GM12878 (cell line): ENCODE measurements around the gene INSIG1. TPM values are rescaled to one million over a fixed set of nuclear protein-coding genes. Genes with fewer than 3 reads are reported as not detected.
A peak's percentile ranks its signal among the peaks of the same experiment; 100 is the strongest.

ENCODE experiments used
- ATAC-seq: fragments of 200-7000 bp; cut with Tn5 transposase; 3 replicates; pipeline ENCODE4 v1.9.1; 2020; ENCODE audit warnings: mild to moderate bottlenecking, moderate library complexity
- BruUV-seq: library from RNA; stranded (reverse); fragments of 400-500 nt; replicated peaks from 2 replicates; lab custom pipeline; 2021; lab: Mats Ljungman, UMichigan
- CTCF ChIA-PET: fragments of 300-600 bp; sonication (Branson Sonifier 250); formaldehyde crosslinking; extraction: SDS; loops from one replicate; lab custom pipeline; 2021; ENCODE audit warnings: inconsistent platforms; lab: Yijun Ruan, JAX
- POLR2A ChIA-PET: fragments of 350-600 bp; formaldehyde crosslinking; extraction: SDS; loops from one replicate; lab custom pipeline; 2021; ENCODE audit warnings: inconsistent platforms; lab: Charles Lee
- RAD21 ChIA-PET: fragments of 300-600 bp; sonication (Branson Sonifier 250); formaldehyde crosslinking; loops from one replicate; lab custom pipeline; 2023; ENCODE audit warnings: antibody characterized with exemption; ENCODE audit not compliant: unreplicated experiment; lab: Charles Lee
- SMC1A ChIA-PET: fragments of 300-600 bp; sonication (Branson Sonifier 250); formaldehyde crosslinking; loops from one replicate; lab custom pipeline; 2023; ENCODE audit not compliant: unreplicated experiment, uncharacterized antibody; lab: Charles Lee
- DNase-seq: peaks from one replicate; pipeline ENCODE4 v3.0.0-alpha.2; 2011; ENCODE audit warnings: low read depth, low spot score
- FAIRE-seq: peaks from 3 replicates; lab custom pipeline; 2011; peaks lifted over from hg19 to GRCh38; lab: Jason Lieb, UNC
- H2AFZ ChIP-seq: 2 replicates; pipeline ENCODE4 v1.6.0; 2011; ENCODE audit warnings: low read depth, low read length, control low read depth; ENCODE audit not compliant: control insufficient read depth
- H3K27ac ChIP-seq: 2 replicates; pipeline ENCODE4 v1.5.1; 2011; ENCODE audit warnings: control low read depth; ENCODE audit not compliant: control insufficient read depth, insufficient read depth
- H3K27me3 ChIP-seq, 2 experiments: replicated peaks in 1 of 2; 2 replicates each; pipeline versions ENCODE4 v1.6.0 to v1.6.1; 2011; ENCODE audit warnings: low read length in 1 of 2; ENCODE audit not compliant: control insufficient read depth in 2 of 2, insufficient read depth in 2 of 2
- H3K36me3 ChIP-seq, 2 experiments: 2 replicates each; pipeline ENCODE4 v1.5.1; 2011; ENCODE audit warnings: low read length in 1 of 2; ENCODE audit not compliant: control insufficient read depth in 2 of 2, insufficient read depth in 2 of 2
- H3K4me1 ChIP-seq: 2 replicates; pipeline ENCODE4 v1.6.1; 2011; ENCODE audit warnings: mild to moderate bottlenecking, low read length, moderate library complexity, mixed read lengths; ENCODE audit not compliant: control insufficient read depth, insufficient read depth
- H3K4me2 ChIP-seq: 2 replicates; pipeline ENCODE4 v1.6.0; 2011; ENCODE audit warnings: control low read depth; ENCODE audit not compliant: control insufficient read depth, insufficient read depth
- H3K4me3 ChIP-seq: fragments of 200-600 bp; sonication (generic); 2 replicates; pipeline ENCODE4 v1.5.1; 2016
- H3K79me2 ChIP-seq: 2 replicates; pipeline ENCODE4 v1.6.0; 2011; ENCODE audit warnings: low read length; ENCODE audit not compliant: control insufficient read depth, insufficient read depth
- H3K9ac ChIP-seq: 2 replicates; pipeline ENCODE4 v1.8.0; 2011; ENCODE audit warnings: low read length, control low read depth, mixed read lengths; ENCODE audit not compliant: control insufficient read depth, insufficient read depth
- H3K9me3 ChIP-seq: replicated peaks from 3 replicates; pipeline ENCODE4 v1.5.1; 2011; ENCODE audit warnings: mild to moderate bottlenecking, low read length; ENCODE audit not compliant: control insufficient read depth, insufficient read depth
- H4K20me1 ChIP-seq: 2 replicates; pipeline ENCODE4 v1.6.0; 2011; ENCODE audit not compliant: control insufficient read depth, insufficient read depth
- CBX5 ChIP-seq: sonication (generic); IDR thresholded peaks from 2 replicates; pipeline ENCODE4 v1.6.1; 2016; ENCODE audit warnings: low read depth, moderate library complexity, mild to moderate bottlenecking, inconsistent platforms
- CEBPB ChIP-seq, 2 experiments: fragments of 150-350 bp in 1 of 2; IDR thresholded peaks; 2 replicates each; pipeline ENCODE4 v1.6.1; 2012 to 2014; ENCODE audit warnings: low read depth in 2 of 2, low read length in 2 of 2, borderline replicate concordance in 1 of 2, inconsistent platforms in 1 of 2
- EED ChIP-seq: sonication (generic); IDR thresholded peaks from 2 replicates; pipeline ENCODE4 v1.6.1; 2016; ENCODE audit warnings: antibody characterized with exemption, low read depth
- MYC ChIP-seq: IDR thresholded peaks from 2 replicates; pipeline ENCODE4 v1.6.1; 2011; ENCODE audit warnings: mild to moderate bottlenecking, low read length, moderate library complexity, inconsistent platforms; ENCODE audit not compliant: insufficient read depth, insufficient replicate concordance, insufficient read length, severe bottlenecking
- PAX5 ChIP-seq: IDR thresholded peaks from 2 replicates; pipeline ENCODE4 v1.6.1; 2011; ENCODE audit warnings: low read depth, low read length, borderline replicate concordance
- SIN3A ChIP-seq: IDR thresholded peaks from 2 replicates; pipeline ENCODE4 v1.6.1; 2012; ENCODE audit warnings: low read depth, low read length, improper control_type of control experiment
- WGBS: methylation state at CpG from one replicate; pipeline ENCODE4 v1.1.6; 2016; ENCODE audit warnings: low lambda C conversion rate; ENCODE audit not compliant: insufficient replicate concordance, insufficient coverage; ENCODE audit errors: missing lambda C conversion rate; 5-methylcytosine and 5-hydroxymethylcytosine counted together
- in situ Hi-C: fragments of 300-500 bp; cut with MboI; formaldehyde crosslinking; loops from 9 replicates; pipeline ENCODE4 v1.14.3; 2018; ENCODE audit warnings: mixed read lengths
- intact Hi-C: fragments of 100-400 bp; cut with micrococcal nuclease; formaldehyde crosslinking; loops from one replicate; pipeline ENCODE4 v1.14.2; 2022; ENCODE audit not compliant: unreplicated experiment
- polyA plus RNA-seq, 11 experiments: library from polyadenylated mRNA; depleted of rRNA in 4 of 11; unstranded in 6 of 11; stranded (reverse) in 5 of 11; fragments of >200 nt; fragmentation: Nextera tagmentation in 4 of 11; fragmentation: Illumina TruSeq in 1 of 11; extraction: Ambion mirVana in 4 of 11; extraction: Trizol in 1 of 11; gene quantifications; 1 replicate in 1 of 11; 2 replicates in 10 of 11; pipeline versions ENCODE4 v1.2.1 to v1.2.3, GENCODE V29; 2011 to 2016; ENCODE audit warnings: inconsistent platforms in 2 of 11, missing spikeins in 2 of 11, low read depth in 1 of 11
- total RNA-seq, 4 experiments: library from RNA; depleted of rRNA in 3 of 4; stranded (reverse); fragments of >200 nt in 3 of 4; fragmentation: Illumina TruSeq in 1 of 4; extraction: Trizol in 1 of 4; gene quantifications; 2 replicates each; pipeline versions ENCODE4 v1.2.1 to v1.2.3, GENCODE V29; 2013 to 2021

INSIG1 gene
- total and polyA plus RNA-seq, 10 of the 15 experiments (the other 5 are each of a cell fraction or from before 2014, with no cell fraction given): 29.6 to 168 (median 91.1) TPM

- 65% methylated on average over 12 of the region's 12 CpGs for WGBS
- FAIRE-seq: no peak
- intact Hi-C loops (no loop called here), in situ Hi-C loops (no loop called here)
- ChIA-PET SMC1A (no interaction called here), CTCF (no interaction called here), RAD21 (no interaction called here), POLR2A (no interaction called here)
- no peaks in the 10 kb centered on the region for H3K9me3 ChIP-seq
- no peak for ATAC-seq
- H3K27me3 ChIP-seq: no peaks in the 10 kb centered on the region; a peak in 1 of 4 replicates
- H3K4me2 ChIP-seq: no peak overlapping the region
- no peak overlapping the region for H3K27ac ChIP-seq
- H3K4me1 ChIP-seq: no peaks in the 10 kb centered on the region
- DNase-seq: no peak
- no peaks in the 10 kb centered on the region for H4K20me1 ChIP-seq
- no peak for TF ChIP-seq EED
- no peak for TF ChIP-seq MYC
- no peak for TF ChIP-seq CBX5
- TF ChIP-seq CEBPB (IDR thresholded peaks at IDR 0.05; ENCODE audit: borderline replicate concordance in 1 of 2, low read depth in 2 of 2, low read length in 2 of 2): no peak
- H2AFZ ChIP-seq: no peak overlapping the region
- H3K4me3 ChIP-seq: no peak overlapping the region
- no TSS peak for BruUV-seq
- H3K9ac ChIP-seq: no peak overlapping the region
- H3K79me2 ChIP-seq: no peaks in the 10 kb centered on the region
- H3K36me3 ChIP-seq: no peaks in the 10 kb centered on the region
Measured at GRCh38 chr7:155262031-155262430, 35.6 kb upstream of the INSIG1 start.

- no peaks in the 10 kb centered on the region for H3K4me1 ChIP-seq
- H3K27me3 ChIP-seq: no peaks in the 10 kb centered on the region; a peak in 1 of 4 replicates
- H3K4me2 ChIP-seq: no peak overlapping the region
- H3K9ac ChIP-seq: no peak overlapping the region
- BruUV-seq: no TSS peak
- ATAC-seq: no peak
- SMC1A ChIA-PET: no interaction called here
- CTCF ChIA-PET: no interaction called here
- H3K4me3 ChIP-seq: no peak overlapping the region
- no peaks in the 10 kb centered on the region for H3K36me3 ChIP-seq
- in situ Hi-C loops (no loop called here), intact Hi-C loops (no loop called here)
- WGBS: 28% methylated on average over 11 of the region's 14 CpGs
- no peaks in the 10 kb centered on the region for H4K20me1 ChIP-seq
- H3K9me3 ChIP-seq: no peaks in the 10 kb centered on the region
- DNase-seq: no peak
- RAD21 ChIA-PET: no interaction called here
- H3K27ac ChIP-seq: no peak overlapping the region
- POLR2A ChIA-PET: no interaction called here
- TF ChIP-seq SIN3A (no peak), PAX5 (peak; percentile 62; the same call in 1 of the 2 replicates)
- no peak for FAIRE-seq
- H2AFZ ChIP-seq: no peak overlapping the region
- H3K79me2 ChIP-seq: no peaks in the 10 kb centered on the region
Measured at GRCh38 chr7:155263051-155263450, 34.6 kb upstream of the INSIG1 start.
